ENCODE results near the gene ASCC1. TPM values are rescaled to one million over a fixed set of nuclear protein-coding genes. Genes with fewer than 3 reads are reported as not detected.

The ASCC1 gene
- total and polyA plus RNA-seq, 8 donors = 4.3 to 142 (median 13.6) TPM

- H3K4me3 ChIP-seq = no peak overlapping the region
- H3K9me3 ChIP-seq = no peaks in the 10 kb centered on the region
- no peaks in the 10 kb centered on the region for H3K36me3 ChIP-seq
- 78 to 86% (median 84%) methylated on average over 12 to 16 of the region's 16 CpGs for WGBS, 5 donors
- peaks cover 25 to 43% (median 26%) of the 10 kb centered on the region in 4 donors for H3K4me1 ChIP-seq
- no peak overlapping the region for H3K27ac ChIP-seq
- TF ChIP-seq POLR2A (IDR thresholded peaks at IDR 0.05) = no peak
- TF ChIP-seq CTCF (IDR thresholded peaks at IDR 0.05) = no peak
- TF ChIP-seq POLR2AphosphoS5 (IDR thresholded peaks at IDR 0.05) = no peak
- peaks cover 0 to 29% (median 26%) of the 10 kb centered on the region in 3 donors for H3K27me3 ChIP-seq
- intact Hi-C loops (cut with DNase I; ENCODE audit: low total_unique reads) = no loop called here
- DNase-seq = peak in 1 of 2 donors; percentile 63
These were observed 132.2 kb downstream of the ASCC1 start for GRCh38 chr10:72083790-72084459.

- WGBS, 5 donors = 83 to 92% (median 86%) methylated on average over 6 of the region's 6 CpGs
- Histone ChIP-seq H3K27ac (no peak overlapping the region), H3K4me3 (no peak overlapping the region), H3K36me3 (no peaks in the 10 kb centered on the region), H3K4me1 (peaks cover 17 to 35% (median 18%) of the 10 kb centered on the region in 4 donors), H3K9me3 (no peaks in the 10 kb centered on the region), H3K27me3 (peaks cover 0 to 21% (median 18%) of the 10 kb centered on the region in 3 donors)
- intact Hi-C loops (cut with DNase I; ENCODE audit: low total_unique reads) = no loop called here
- TF ChIP-seq POLR2A (IDR thresholded peaks at IDR 0.05) (no peak), CTCF (IDR thresholded peaks at IDR 0.05) (no peak), POLR2AphosphoS5 (IDR thresholded peaks at IDR 0.05) (no peak), EP300 (IDR thresholded peaks at IDR 0.05) (no peak)
- no peak for DNase-seq
These were observed 133.0 kb downstream of the ASCC1 start for GRCh38 chr10:72082856-72083789.

- peaks cover 5 to 24% (median 6%) of the 10 kb centered on the region in 4 donors for H3K4me1 ChIP-seq
- peaks cover 0 to 10% (median 7%) of the 10 kb centered on the region in 3 donors for H3K27me3 ChIP-seq
- 52 to 69% (median 62%) methylated on average over 14 of the region's 14 CpGs for WGBS, 5 donors
- H3K9me3 ChIP-seq = no peaks in the 10 kb centered on the region
- TF ChIP-seq POLR2A (IDR thresholded peaks at IDR 0.05) (no peak), CTCF (IDR thresholded peaks at IDR 0.05) (no peak), EP300 (IDR thresholded peaks at IDR 0.05) (no peak), POLR2AphosphoS5 (IDR thresholded peaks at IDR 0.05) (no peak)
- no peak overlapping the region for H3K4me3 ChIP-seq
- H3K36me3 ChIP-seq = no peaks in the 10 kb centered on the region
- no peak overlapping the region for H3K27ac ChIP-seq
- DNase-seq = peak in 1 of 2 donors; percentile 81
- intact Hi-C loops (cut with DNase I; ENCODE audit: low total_unique reads) = no loop called here
These were observed 134.1 kb downstream of the ASCC1 start for GRCh38 chr10:72081772-72082590.

GRCh38 chr10:72081210-72081609 lies 134.9 kb downstream of the ASCC1 start:
- Histone ChIP-seq H3K4me1 (peaks cover 0 to 18% (median 3%) of the 10 kb centered on the region in 4 donors), H3K9me3 (no peaks in the 10 kb centered on the region), H3K36me3 (no peaks in the 10 kb centered on the region), H3K4me3 (no peak overlapping the region), H3K27ac (no peak overlapping the region), H3K27me3 (peaks cover 0 to 2% (median 0%) of the 10 kb centered on the region in 3 donors)
- WGBS, 5 donors = 90 to 95% (median 92%) methylated on average over 9 of the region's 9 CpGs
- intact Hi-C loops (cut with DNase I; ENCODE audit: low total_unique reads) = no loop called here
- TF ChIP-seq POLR2AphosphoS5 (IDR thresholded peaks at IDR 0.05) (no peak), POLR2A (IDR thresholded peaks at IDR 0.05) (no peak), EP300 (IDR thresholded peaks at IDR 0.05) (no peak), CTCF (IDR thresholded peaks at IDR 0.05) (no peak)
- DNase-seq = no peak

All from stomach (tissue), 9 donors.